Prostate gland (tissue), 2 donors: ENCODE measurements around the gene ARHGAP26. TPM values are rescaled to one million over a fixed set of nuclear protein-coding genes. Genes with fewer than 3 reads are reported as not detected.

ENCODE experiments used
- DNase-seq: peaks from one replicate; pipeline ENCODE4 v3.0.0-alpha.2; 2019; ENCODE audit warnings: low spot score
- H3K27ac ChIP-seq, 2 donors: fragments of 200-600 bp; sonication (generic); 2 replicates each; pipeline ENCODE4 v1.5.1; 2017 to 2019
- H3K27me3 ChIP-seq: fragments of 200-600 bp; sonication (generic); replicated peaks from 2 replicates; pipeline ENCODE4 v1.5.1; 2019; ENCODE audit not compliant: insufficient read depth
- H3K36me3 ChIP-seq, 2 donors: fragments of 200-600 bp; sonication (generic); 1 replicate in 1 of 2; 2 replicates in 1 of 2; pipeline versions ENCODE4 v1.5.1 to v1.8.1; 2017 to 2019
- H3K4me1 ChIP-seq: fragments of 200-600 bp; sonication (generic); replicated peaks from 2 replicates; pipeline ENCODE4 v1.5.1; 2019
- H3K4me3 ChIP-seq, 2 donors: fragments of 200-600 bp; sonication (generic); 2 replicates each; pipeline ENCODE4 v1.5.1; 2017 to 2019
- H3K9me3 ChIP-seq: fragments of 200-600 bp; sonication (generic); 2 replicates; pipeline ENCODE4 v1.5.1; 2017
- POLR2A ChIP-seq: fragments of 450-650 bp; IDR thresholded peaks from one replicate; pipeline ENCODE4 v1.6.1; 2016; ENCODE audit warnings: antibody characterized with exemption, mild to moderate bottlenecking
- POLR2AphosphoS5 ChIP-seq: sonication (generic); formaldehyde crosslinking; IDR thresholded peaks from one replicate; pipeline ENCODE4 v1.6.1; 2017; ENCODE audit warnings: antibody characterized with exemption
- WGBS: methylation state at CpG from one replicate; pipeline ENCODE4 v1.1.5; 2018; 5-methylcytosine and 5-hydroxymethylcytosine counted together
- intact Hi-C: fragments of 100-400 bp; cut with DNase I; formaldehyde crosslinking; loops from one replicate; pipeline ENCODE4 v1.14.2; 2022
- total RNA-seq, 2 donors: library from RNA; depleted of rRNA; stranded (reverse); fragments of >200 nt; gene quantifications; one replicate each; pipeline ENCODE4 v1.1.0, GENCODE V29; 2016
- TF ChIP-seq, protein P1 (sequence below), 4 experiments: fragments of 200-600 bp in 2 of 4; fragments of 450-650 bp in 2 of 4; sonication (generic) in 2 of 4; IDR thresholded peaks; 1 replicate in 3 of 4; 2 replicates in 1 of 4; pipeline ENCODE4 v1.5.1; 2016 to 2019; ENCODE audit warnings: antibody characterized with exemption in 4 of 4, mild to moderate bottlenecking in 2 of 4, moderate library complexity in 2 of 4

ARHGAP26 gene
- total RNA-seq, 2 donors from 2014 or later, result 11.7 to 39.8 TPM

DNA sequence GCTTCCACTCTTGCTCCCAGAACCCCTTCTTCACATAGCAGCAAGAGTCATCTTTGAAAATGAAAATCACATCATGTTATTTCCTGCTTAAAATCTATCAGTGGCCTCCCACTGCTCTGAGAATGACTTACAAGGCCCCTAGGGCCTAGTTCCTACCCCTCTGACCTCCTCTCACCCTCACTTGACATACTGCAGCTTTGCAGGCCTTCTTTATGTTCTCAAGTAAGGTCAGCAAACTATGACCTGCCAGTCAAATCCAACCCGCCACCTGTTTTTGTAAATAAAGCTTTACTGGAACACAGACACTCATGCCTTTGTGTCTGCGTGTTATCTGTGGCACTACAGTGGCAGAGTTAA is 447.6 kb downstream of the ARHGAP26 start:
- no peak for DNase-seq
- Histone ChIP-seq H3K27me3 (no peaks in the 10 kb centered on the region), H3K27ac (no peak overlapping the region), H3K4me3 (no peak overlapping the region), H3K4me1 (no peaks in the 10 kb centered on the region), H3K9me3 (no peaks in the 10 kb centered on the region), H3K36me3 (no peaks in the 10 kb centered on the region)
- intact Hi-C loops, result no loop called here
- TF ChIP-seq POLR2A (no peak), POLR2AphosphoS5 (no peak)
- TF ChIP-seq, protein P1, sequence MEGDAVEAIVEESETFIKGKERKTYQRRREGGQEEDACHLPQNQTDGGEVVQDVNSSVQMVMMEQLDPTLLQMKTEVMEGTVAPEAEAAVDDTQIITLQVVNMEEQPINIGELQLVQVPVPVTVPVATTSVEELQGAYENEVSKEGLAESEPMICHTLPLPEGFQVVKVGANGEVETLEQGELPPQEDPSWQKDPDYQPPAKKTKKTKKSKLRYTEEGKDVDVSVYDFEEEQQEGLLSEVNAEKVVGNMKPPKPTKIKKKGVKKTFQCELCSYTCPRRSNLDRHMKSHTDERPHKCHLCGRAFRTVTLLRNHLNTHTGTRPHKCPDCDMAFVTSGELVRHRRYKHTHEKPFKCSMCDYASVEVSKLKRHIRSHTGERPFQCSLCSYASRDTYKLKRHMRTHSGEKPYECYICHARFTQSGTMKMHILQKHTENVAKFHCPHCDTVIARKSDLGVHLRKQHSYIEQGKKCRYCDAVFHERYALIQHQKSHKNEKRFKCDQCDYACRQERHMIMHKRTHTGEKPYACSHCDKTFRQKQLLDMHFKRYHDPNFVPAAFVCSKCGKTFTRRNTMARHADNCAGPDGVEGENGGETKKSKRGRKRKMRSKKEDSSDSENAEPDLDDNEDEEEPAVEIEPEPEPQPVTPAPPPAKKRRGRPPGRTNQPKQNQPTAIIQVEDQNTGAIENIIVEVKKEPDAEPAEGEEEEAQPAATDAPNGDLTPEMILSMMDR (IDR thresholded peaks at IDR 0.05), result no peak
- 93% methylated on average over 2 of the region's 2 CpGs for WGBS

DNA sequence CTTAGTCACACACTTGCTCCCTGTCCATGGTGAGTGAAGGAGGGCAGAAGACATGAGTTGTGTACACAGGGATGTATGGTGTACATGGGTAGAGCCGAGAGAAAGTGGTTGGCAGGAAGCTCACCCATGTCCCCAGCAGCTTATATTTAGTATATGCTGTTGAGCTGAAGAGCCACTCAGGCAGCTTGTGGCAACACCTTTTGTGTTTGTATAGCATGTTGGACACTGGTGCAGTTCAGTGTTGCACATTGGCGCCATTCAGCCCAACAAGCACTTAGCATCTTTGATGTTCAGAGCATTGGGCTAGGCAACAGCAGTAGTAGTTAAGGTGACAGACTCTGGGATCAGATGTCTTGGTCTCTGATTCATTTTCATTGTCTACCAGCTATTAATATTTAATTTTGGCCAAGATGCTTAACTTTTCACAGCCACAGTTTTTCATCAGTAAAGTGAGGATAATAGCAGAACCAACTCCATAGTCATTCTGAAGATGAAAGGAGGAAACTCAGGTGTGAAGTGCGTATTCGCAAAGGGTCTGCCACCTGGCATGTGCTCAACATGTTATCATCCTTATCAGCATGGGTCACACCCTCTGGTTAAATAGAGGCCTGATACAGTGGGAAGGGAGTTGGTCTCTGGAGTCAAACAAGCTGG is 448.5 kb downstream of the ARHGAP26 start:
- 97% methylated on average over 4 of the region's 4 CpGs for WGBS
- no peak for DNase-seq
- no peak for TF ChIP-seq POLR2AphosphoS5
- TF ChIP-seq, protein P1 (IDR thresholded peaks at IDR 0.05), result no peak
- no peak for TF ChIP-seq POLR2A
- no peaks in the 10 kb centered on the region for H3K27me3 ChIP-seq
- H3K9me3 ChIP-seq, result no peaks in the 10 kb centered on the region
- no peaks in the 10 kb centered on the region for H3K4me1 ChIP-seq
- intact Hi-C loops, result no loop called here
- H3K4me3 ChIP-seq, result no peak overlapping the region
- no peaks in the 10 kb centered on the region for H3K36me3 ChIP-seq
- no peak overlapping the region for H3K27ac ChIP-seq

DNA sequence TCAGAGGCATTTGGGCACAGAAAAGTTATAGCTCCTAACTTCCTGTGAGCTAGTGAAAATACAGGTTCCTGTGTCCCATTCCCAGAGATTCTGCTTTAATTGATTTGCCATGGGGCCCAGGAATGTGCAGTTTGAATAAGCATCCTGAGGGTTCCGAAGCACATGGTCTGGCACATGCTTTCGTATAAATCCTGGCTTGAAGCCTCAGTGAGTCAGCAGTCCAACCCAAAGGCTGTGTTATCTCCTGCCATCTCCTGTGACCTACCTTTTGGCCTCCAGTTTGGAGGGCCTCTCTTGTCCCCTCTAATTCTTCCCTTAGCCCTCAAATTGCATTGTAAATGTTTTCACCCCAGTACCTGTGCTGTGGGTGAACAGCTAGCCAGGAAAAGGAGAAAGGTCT is 449.5 kb downstream of the ARHGAP26 start:
- no peak overlapping the region for H3K27ac ChIP-seq

DNA sequence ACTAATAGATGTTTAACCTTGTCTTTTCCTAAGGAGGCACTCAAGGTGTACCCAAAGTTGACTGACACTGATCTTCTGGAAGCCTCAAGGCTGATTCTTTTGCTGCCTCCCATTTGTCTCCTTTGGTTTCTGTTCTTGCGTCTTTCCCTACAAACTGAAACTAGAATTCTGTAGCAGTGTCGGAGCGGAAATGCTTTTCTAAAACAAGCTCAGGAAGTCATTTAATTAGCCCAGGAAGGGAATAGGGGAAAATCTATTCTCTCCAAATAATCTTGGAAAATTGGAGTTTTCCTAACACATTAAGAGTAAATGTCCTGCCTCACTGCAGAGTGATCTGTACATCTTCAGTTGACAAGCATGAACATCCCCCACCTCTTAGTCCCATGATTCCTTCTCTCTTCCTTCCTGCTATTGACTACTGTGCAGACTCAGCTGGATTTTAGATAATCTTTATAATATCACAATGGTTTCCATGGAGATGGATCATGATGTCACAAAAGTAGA is 450.6 kb downstream of the ARHGAP26 start:
- DNase-seq, result no peak
- no peaks in the 10 kb centered on the region for H3K36me3 ChIP-seq
- WGBS, result 86% methylated on average over 3 of the region's 3 CpGs
- no peaks in the 10 kb centered on the region for H3K4me1 ChIP-seq
- TF ChIP-seq, protein P1 (IDR thresholded peaks at IDR 0.05), result no peak
- TF ChIP-seq POLR2A (no peak), POLR2AphosphoS5 (no peak)
- H3K27ac ChIP-seq, result no peak overlapping the region
- H3K9me3 ChIP-seq, result no peaks in the 10 kb centered on the region
- intact Hi-C loops, result loop anchor here (10.0 kb wide), 1 partner anchor 184 kb away; the partner anchor contains the start of gene NR3C1
- H3K27me3 ChIP-seq, result no peaks in the 10 kb centered on the region
- no peak overlapping the region for H3K4me3 ChIP-seq

More for the DNA sequence above, 449.5 kb downstream of the ARHGAP26 start:
- Histone ChIP-seq H3K4me1 (no peaks in the 10 kb centered on the region), H3K4me3 (no peak overlapping the region), H3K36me3 (no peaks in the 10 kb centered on the region), H3K9me3 (no peaks in the 10 kb centered on the region), H3K27me3 (no peaks in the 10 kb centered on the region)
- TF ChIP-seq, protein P1 (IDR thresholded peaks at IDR 0.05), result no peak
- no peak for TF ChIP-seq POLR2A
- TF ChIP-seq POLR2AphosphoS5, result no peak
- no peak for DNase-seq
- intact Hi-C loops, result loop anchor here (10.0 kb wide), 1 partner anchor 185 kb away; the partner anchor contains the start of gene NR3C1
- 65% methylated on average over 2 of the region's 2 CpGs for WGBS
